ENCODE data around the gene VARS1.
"Not testable (repeated sequence)": the region's sequence is repeated elsewhere in the genome, so short reads cannot be mapped to it uniquely, and the experiment has no call there.

The VARS1 gene

GRCh38 chr6:31821301-31822035, 25.9 kb upstream of the VARS1 start:
- no peak for DNase-seq

GRCh38 chr6:31820399-31820798, 24.8 kb upstream of the VARS1 start:
- not testable (repeated sequence) for DNase-seq

- DNase-seq = no peak
These were observed 24.3 kb upstream of the VARS1 start for GRCh38 chr6:31819871-31820299.

- not testable (repeated sequence) for DNase-seq
These were observed 22.5 kb upstream of the VARS1 start for GRCh38 chr6:31817929-31818511.

- peak; percentile 68 for DNase-seq
These were observed 21.8 kb upstream of the VARS1 start for GRCh38 chr6:31817133-31817928.

GRCh38 chr6:31815025-31815838, 19.7 kb upstream of the VARS1 start, which contains the start of the genes HSPA1A and HSPA1L:
Gene HSPA1A, plus strand, starts transcription at chr6:31815543. Its CDS starts 214 bp downstream, at chr6:31815757.
Gene HSPA1L, minus strand, starts transcription at chr6:31815283. Its CDS starts 3,311 bp downstream, at chr6:31811972.
- DNase-seq = peak; percentile 40

- DNase-seq = peak; percentile 66
These were observed 19.1 kb upstream of the VARS1 start for GRCh38 chr6:31814677-31815024.

- no peak for DNase-seq
These were observed 17.9 kb upstream of the VARS1 start for GRCh38 chr6:31813465-31813849.

GRCh38 chr6:31811645-31812044, 16.1 kb upstream of the VARS1 start:
- no peak for DNase-seq

GRCh38 chr6:31808599-31808998, 13.0 kb upstream of the VARS1 start:
- not testable (repeated sequence) for DNase-seq

- peak; percentile 98 for DNase-seq
These were observed 11.1 kb upstream of the VARS1 start, which contains the start of gene LSM2 for GRCh38 chr6:31806470-31807272. Gene LSM2, minus strand, starts transcription at chr6:31806966. Its CDS starts 209 bp downstream, at chr6:31806757.

GRCh38 chr6:31805939-31806469, 10.5 kb upstream of the VARS1 start:
- no peak for DNase-seq

GRCh38 chr6:31801031-31801927, 5.7 kb upstream of the VARS1 start:
- DNase-seq = not testable (repeated sequence)

- DNase-seq = no peak
These were observed 4.2 kb upstream of the VARS1 start for GRCh38 chr6:31799781-31800180.

GRCh38 chr6:31797588-31797987, 2.0 kb upstream of the VARS1 start:
- DNase-seq = peak; percentile 23

GRCh38 chr6:31796993-31797385, 1.4 kb upstream of the VARS1 start:
- DNase-seq = no peak

- DNase-seq = no peak
These were observed 511 bp downstream of the VARS1 start for GRCh38 chr6:31794866-31795615.

GRCh38 chr6:31794294-31794865, 1.2 kb downstream of the VARS1 start:
- no peak for DNase-seq

- DNase-seq = not testable (repeated sequence)
These were observed 1.7 kb downstream of the VARS1 start for GRCh38 chr6:31793927-31794245.

Data from central memory CD4-positive, alpha-beta T cell (primary cell).